Stimulated activated CD8-positive, alpha-beta memory T cell treated with anti-CD3 and anti-CD28 coated beads, Interleukin-4, amount 100 ng/mL, for 24 hours (primary cell): ENCODE data around the gene ARHGAP19.

Experiments
- DNase-seq: peaks from one replicate; pipeline ENCODE4 v3.0.0-alpha.2; 2020; ENCODE audit warnings: low read depth

The ARHGAP19 gene

DNA sequence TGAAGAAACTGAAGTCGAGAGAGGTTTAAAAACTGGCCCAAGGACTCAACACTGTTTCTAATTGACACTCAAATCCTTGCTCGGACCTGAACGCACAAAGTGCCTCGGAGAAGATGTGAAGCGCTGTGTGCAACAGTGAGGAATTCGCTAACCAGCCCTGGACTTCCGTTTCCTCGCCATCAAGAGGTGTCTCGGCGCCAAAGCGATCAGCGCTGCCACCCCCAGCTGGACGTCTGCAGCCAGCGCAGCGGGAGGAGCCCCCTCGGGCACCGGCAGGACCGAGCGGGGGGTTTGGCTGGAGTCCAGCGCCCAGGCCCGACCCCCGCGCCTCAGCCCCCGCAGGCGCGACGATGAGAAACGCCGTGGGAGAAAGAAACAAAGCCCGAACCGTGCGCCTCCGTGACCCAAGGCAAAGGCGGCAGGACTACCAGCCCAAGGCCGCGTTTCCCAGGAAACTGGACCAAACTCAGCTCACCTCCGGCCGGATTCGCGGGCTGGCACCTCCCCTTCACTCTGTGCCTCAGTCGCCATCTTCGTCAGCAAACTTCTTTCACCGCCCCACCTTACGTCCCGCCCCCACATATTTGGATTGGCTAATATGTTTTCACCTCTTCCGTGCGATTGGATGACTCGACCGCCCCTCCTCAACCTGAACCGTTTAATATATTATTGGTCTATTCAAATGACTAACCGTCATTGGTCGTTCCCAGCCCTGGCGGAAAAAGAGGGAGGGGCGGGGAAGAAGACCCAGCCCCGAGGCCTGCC lies at the start of gene ARHGAP19:
ARHGAP19 (minus strand) TSS at position 541 of the 765 bp plus-strand sequence; CDS start at position 531, 10 bp downstream.
- peak; percentile 84 for DNase-seq

DNA sequence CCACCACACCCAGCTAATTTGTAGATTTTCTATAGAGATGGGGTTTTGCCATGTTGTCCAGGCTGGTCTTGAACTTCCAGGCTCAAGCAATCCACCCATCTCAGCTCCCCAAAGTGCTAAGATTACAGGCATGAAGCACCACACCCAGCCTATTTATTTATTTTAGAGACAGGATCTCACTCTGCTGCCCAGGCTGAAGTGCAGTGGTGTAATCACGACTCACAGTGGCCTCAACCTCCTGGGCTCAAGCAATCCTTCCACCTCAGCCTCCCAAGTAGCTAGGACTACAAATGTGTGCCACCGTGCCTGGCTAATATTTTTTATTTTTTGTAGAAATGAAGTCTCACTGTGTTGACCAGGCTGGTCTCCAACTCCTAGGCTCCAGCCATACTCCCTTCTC lies 49.0 kb upstream of the ARHGAP19 start:
- no peak for DNase-seq

DNA sequence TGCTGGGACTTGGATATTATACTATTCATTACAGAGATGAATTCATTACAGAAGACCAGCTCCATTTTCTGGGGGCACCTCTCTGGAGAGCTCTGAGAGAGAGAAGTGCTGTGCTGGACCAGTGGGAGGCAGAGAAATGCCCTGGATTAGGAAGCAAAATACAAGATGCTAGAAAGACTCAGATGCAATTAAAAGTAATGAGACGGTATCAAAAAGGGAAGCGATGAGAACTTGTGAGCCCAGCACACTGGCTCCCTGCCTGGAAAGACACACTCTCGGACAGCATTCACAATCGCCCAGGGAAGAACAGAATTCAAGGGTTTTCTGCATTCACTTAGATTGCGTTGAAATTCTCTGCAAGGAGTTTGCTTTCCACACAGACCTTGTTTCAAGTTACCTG lies 45.6 kb upstream of the ARHGAP19 start:
- DNase-seq = no peak

- DNase-seq = no peak
Observed at GRCh38 chr10:97336942-97337831, 44.8 kb upstream of the ARHGAP19 start.

DNA sequence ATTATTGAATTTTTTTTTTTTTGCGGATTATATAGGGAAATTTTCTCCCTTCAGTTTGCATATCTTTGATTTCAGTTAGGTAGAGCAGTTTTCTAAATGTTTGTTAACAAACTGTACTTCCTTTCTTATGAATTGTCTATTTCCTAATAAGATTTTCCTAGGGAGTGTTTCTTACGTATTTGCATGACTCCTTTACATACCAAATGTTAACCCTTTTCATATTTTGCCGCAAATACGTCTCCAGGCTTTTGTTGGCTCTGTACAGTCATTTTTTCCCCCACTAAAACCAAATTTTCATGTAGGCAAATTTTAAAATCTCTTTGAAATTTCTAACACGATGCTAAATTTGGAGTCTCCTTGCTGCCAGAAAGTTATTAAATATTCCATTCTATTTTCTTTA lies 44.0 kb upstream of the ARHGAP19 start:
- DNase-seq = no peak

DNA sequence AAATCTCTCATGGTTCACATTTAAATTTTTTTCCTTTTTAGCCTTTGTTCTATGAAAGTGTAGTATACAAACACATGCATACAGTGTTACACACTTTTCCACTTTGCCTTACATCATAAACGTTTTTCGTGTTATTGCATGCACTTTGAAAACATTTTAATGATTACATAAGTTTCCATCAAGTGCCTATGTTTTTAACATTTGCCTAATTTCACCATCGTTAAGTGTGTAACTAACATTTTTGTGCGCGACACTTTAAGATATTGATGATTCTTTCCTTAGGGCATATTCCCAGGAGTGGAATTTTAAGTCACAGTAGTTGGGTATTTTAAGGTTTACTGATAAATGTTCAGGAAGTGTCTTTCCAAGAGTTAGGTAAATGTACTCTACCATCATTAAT lies 43.6 kb upstream of the ARHGAP19 start:
- DNase-seq = no peak

GRCh38 chr10:97335188-97335619 lies 42.8 kb upstream of the ARHGAP19 start:
- no peak for DNase-seq

- DNase-seq = peak; percentile 82
Observed at GRCh38 chr10:97334370-97335175, 42.1 kb upstream of the ARHGAP19 start, which contains the start of gene FRAT2. Gene FRAT2 (minus strand): TSS chr10:97334729. CDS start chr10:97334572, 157 bp downstream.

DNA sequence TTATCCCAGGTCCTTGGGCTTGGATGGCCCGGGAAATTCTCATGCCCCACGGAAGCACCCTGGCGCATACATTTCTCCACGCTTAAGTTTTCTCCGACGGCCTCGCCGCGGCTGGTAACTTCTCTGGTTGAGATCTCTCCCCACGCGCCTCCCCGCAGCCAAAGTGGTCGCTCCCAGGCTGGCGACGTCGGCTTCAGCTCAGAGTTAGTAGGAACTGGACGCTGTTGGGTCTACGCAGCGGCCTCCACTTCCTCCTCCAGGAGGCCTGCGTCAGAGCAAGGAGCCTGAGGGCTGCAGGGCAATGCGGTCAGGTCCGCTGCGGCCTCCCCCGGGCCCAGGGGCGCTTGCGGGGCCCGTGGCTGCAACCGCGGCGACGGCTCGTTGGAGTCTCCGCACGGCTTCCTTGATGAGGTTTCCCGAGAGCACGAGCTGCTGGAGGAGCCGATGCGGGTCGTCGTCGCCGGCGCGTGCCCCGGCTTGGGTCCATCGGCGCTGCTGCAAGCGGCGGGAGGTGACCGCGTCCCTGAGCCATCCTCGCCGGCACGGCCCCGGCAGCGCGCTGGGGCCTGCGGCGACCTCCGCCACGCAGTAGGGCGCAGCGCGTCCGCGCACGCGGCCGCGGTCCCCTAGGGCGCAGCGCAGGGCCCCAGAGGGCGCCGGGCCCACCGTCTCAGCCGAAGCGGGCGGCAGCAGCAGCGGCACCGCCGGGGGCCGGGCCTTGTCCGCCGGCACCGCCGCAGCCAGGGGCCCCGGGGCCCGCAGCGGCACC lies 41.3 kb upstream of the ARHGAP19 start:
- DNase-seq = no peak

DNA sequence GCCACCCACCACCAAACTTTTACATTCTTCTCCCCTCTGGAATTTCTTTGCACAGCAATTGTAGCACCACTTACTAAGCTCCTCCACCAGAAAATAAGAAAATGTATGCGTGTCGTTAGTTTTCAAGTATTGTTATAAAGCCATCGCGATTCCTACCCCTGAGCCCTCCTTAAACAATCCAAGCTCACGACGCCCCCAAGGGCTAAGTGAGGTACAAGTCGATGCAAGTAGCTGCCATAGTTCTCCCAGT lies 40.8 kb upstream of the ARHGAP19 start:
- DNase-seq = no peak

DNA sequence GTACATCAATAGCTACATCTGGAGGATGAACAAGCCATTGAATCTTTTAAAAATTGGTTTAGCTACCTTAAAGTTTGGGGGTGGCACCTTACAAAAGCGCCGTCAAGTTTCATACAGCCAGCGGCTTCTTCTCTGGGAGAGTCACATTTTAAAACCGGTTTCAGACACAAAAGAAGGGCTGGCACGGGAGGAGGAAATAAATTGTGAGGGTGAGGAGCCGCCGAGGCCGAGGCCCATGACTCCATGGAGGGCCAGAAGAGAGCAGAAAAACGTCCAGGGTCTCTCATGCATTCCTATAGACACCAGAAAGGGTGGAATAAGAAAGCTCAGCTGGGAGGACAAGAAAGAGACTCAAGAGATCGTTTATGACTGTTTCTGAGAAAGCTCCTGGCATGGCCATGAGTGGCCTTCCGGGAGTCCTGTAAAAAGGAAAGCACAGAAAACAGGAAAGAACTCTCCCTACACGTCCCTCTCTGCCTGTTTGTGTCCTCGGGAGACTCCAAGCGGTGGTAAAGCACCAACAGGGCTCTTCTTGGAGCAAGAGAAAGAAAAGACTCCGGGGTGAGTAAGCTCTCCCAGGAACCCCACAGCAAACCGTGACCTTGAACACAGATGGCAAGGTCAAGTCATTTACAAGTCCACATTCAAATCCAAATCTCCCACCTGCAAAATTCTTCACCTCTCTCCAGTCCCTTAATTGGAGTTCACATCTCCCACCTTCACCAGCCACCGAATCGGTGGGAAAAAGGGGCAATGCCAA lies 40.3 kb upstream of the ARHGAP19 start:
- DNase-seq = no peak

- DNase-seq = no peak
Observed at GRCh38 chr10:97331153-97331703, 38.8 kb upstream of the ARHGAP19 start.

- no peak for DNase-seq
Observed at GRCh38 chr10:97329766-97330165, 37.3 kb upstream of the ARHGAP19 start.

- DNase-seq = no peak
Observed at GRCh38 chr10:97328646-97329453, 36.4 kb upstream of the ARHGAP19 start.

- no peak for DNase-seq
Observed at GRCh38 chr10:97327348-97328294, 35.2 kb upstream of the ARHGAP19 start.

- no peak for DNase-seq
Observed at GRCh38 chr10:97325754-97326153, 33.3 kb upstream of the ARHGAP19 start.

DNA sequence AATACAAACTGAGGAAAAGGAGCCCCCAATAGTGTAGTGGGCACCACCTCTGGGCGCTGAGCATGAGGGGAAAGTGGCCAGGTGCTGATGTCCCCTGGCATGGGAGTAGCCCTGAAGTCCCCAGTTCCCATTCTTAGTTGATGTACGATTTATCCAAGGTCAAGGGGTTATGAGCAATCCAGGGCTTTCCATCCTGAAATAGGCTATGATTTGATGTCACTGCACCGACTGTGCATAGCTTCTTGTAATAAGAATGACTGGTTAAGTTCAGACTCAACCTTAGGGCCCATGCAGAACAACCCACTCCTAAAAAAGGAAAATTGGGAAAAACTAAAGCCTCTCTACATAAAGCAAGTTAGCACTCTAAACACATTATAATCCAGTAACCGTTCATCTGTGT lies 31.1 kb upstream of the ARHGAP19 start:
- no peak for DNase-seq

DNA sequence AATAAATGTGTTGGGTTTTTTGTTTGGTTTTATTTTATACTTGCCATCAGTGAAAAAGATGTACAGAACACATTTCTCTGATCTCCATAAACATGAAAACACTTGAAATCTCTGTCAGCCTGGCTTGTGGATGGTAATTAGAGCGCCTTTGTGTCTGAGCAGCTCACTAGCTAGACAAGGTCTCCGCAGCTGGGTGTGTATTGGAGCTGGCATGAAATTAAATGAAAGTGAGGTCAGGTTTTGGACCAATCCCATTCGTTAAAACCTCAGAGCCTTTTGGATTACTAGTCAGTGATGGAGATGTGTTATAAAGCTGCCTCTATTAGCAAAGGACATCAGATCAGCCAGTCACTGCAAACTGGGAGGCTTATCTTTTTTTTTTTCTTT lies 29.4 kb upstream of the ARHGAP19 start:
- DNase-seq = no peak
